ENCODE results near the gene HSPA1B. TPM values are rescaled to one million over a fixed set of nuclear protein-coding genes. Genes with fewer than 3 reads are reported as not detected.
"Not testable (repeated sequence)": the region's sequence is repeated elsewhere in the genome, so short reads cannot be mapped to it uniquely, and the experiment has no call there.

Gene HSPA1B
- total RNA-seq, 3 donors from 2014 or later (not counting 1 experiment from before 2014, with no cell fraction given): 8.5 to 112 (median 15.3) TPM

GRCh38 chr6:31805939-31806469 lies 21.5 kb upstream of the HSPA1B start:
- DNase-seq (peak in 1 of 2 donors; percentile 24), ATAC-seq (peak in 2 of 3 donors; percentile 5 to 6)
- H3K27me3 Mint-ChIP-seq (ENCODE audit: low read depth in 2 of 2): no peaks in the 10 kb centered on the region
- peak overlapping the region; percentile 91 to 92 for H3K27ac Mint-ChIP-seq
- intact Hi-C loops (cut with micrococcal nuclease): loop anchor here (1.0 kb wide), 1 partner anchor 11 kb away; the partner anchor contains the start of gene VARS1
- WGBS (ENCODE audit: insufficient coverage): 15% methylated on average over 6 of the region's 7 CpGs
- peaks cover 15% of the 10 kb centered on the region in 2 donors for H3K4me1 Mint-ChIP-seq
- peak overlapping the region; percentile 88 for H3K4me3 Mint-ChIP-seq
- peak overlapping the region; percentile 80 for H3K27ac ChIP-seq (ENCODE audit: low read length)
- peaks cover 18% of the 10 kb centered on the region for H3K4me1 ChIP-seq (ENCODE audit: control insufficient read depth, insufficient read depth, low read length)
- H3K27me3 ChIP-seq (ENCODE audit: control insufficient read depth, insufficient read depth, low read length): no peaks in the 10 kb centered on the region
- H3K9me3 Mint-ChIP-seq: no peaks in the 10 kb centered on the region
- H3K36me3 ChIP-seq (ENCODE audit: control insufficient read depth, insufficient read depth, low read length): peaks cover 5% of the 10 kb centered on the region
- TF ChIP-seq, protein P1, sequence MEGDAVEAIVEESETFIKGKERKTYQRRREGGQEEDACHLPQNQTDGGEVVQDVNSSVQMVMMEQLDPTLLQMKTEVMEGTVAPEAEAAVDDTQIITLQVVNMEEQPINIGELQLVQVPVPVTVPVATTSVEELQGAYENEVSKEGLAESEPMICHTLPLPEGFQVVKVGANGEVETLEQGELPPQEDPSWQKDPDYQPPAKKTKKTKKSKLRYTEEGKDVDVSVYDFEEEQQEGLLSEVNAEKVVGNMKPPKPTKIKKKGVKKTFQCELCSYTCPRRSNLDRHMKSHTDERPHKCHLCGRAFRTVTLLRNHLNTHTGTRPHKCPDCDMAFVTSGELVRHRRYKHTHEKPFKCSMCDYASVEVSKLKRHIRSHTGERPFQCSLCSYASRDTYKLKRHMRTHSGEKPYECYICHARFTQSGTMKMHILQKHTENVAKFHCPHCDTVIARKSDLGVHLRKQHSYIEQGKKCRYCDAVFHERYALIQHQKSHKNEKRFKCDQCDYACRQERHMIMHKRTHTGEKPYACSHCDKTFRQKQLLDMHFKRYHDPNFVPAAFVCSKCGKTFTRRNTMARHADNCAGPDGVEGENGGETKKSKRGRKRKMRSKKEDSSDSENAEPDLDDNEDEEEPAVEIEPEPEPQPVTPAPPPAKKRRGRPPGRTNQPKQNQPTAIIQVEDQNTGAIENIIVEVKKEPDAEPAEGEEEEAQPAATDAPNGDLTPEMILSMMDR (IDR thresholded peaks at IDR 0.05): no peak
- H3K9me3 ChIP-seq (ENCODE audit: control insufficient read depth, insufficient read depth, low read length): no peaks in the 10 kb centered on the region
- H3K36me3 Mint-ChIP-seq: no peaks in the 10 kb centered on the region
- peak overlapping the region; percentile 77 for H3K4me3 ChIP-seq (ENCODE audit: low read length)

DNA sequence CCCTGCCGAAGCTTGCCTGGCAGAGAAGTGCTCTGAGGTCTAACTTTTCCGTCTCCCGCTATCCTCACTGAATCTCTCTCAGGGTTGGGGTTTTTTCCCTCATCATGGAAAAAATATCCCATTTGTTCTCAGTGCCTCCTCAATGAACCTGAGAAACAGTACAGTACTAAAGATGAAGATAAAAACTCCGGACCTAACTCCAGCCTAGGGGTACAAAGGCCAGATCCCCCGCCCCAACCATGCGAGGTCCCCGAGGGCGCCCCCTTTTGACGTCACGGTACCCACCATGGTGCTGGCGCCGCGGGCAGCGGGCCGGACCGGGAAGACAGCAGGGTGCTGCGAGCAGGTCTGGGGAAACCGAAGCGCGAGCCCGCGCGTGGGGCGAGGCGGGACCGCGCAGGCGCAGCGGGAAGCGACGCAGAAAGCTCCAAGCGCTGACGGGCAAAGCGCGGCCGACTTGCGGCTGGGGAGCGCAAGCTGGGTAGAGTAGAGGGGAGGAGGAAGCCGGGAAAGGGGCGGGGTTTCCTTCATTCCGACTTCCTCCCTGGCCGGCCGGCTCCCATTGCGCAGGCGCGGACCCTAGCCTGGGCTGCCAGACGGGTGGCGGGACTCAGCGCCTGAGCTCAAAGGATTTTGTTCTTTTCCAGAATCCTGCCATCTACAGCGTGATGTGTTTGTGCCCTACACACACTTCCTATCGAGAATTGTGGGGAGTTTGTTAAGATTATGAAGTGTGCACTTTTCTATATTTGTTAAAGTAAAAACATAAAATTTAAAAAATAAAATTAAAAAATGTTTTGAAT lies 20.9 kb upstream of the HSPA1B start, which contains the start of gene LSM2:
TSS of gene LSM2 (minus strand) at position 497 of the 803 bp plus-strand sequence. CDS start at position 288, 209 bp downstream.
- Mint-ChIP-seq H3K9me3 (no peaks in the 10 kb centered on the region), H3K27me3 (ENCODE audit: low read depth in 2 of 2) (no peaks in the 10 kb centered on the region), H3K36me3 (no peaks in the 10 kb centered on the region), H3K4me3 (peak within 1 kb of the TSS; percentile 88), H3K27ac (peak within 1 kb of the TSS; percentile 91 to 92), H3K4me1 (peaks cover 15% of the 10 kb centered on the region in 2 donors)
- intact Hi-C loops (cut with micrococcal nuclease): loop anchor here (1.0 kb wide), 1 partner anchor 11 kb away; the partner anchor contains the start of gene VARS1
- peak; percentile 98 to 99 (median 98) for ATAC-seq
- peak; percentile 93 to 99 for DNase-seq
- H3K27me3 ChIP-seq (ENCODE audit: control insufficient read depth, insufficient read depth, low read length): no peaks in the 10 kb centered on the region
- peak within 1 kb of the TSS; percentile 77 for H3K4me3 ChIP-seq (ENCODE audit: low read length)
- H3K27ac ChIP-seq (ENCODE audit: low read length): peak within 1 kb of the TSS; percentile 80
- H3K9me3 ChIP-seq (ENCODE audit: control insufficient read depth, insufficient read depth, low read length): no peaks in the 10 kb centered on the region
- H3K4me1 ChIP-seq (ENCODE audit: control insufficient read depth, insufficient read depth, low read length): peaks cover 18% of the 10 kb centered on the region
- peaks cover 8% of the 10 kb centered on the region for H3K36me3 ChIP-seq (ENCODE audit: control insufficient read depth, insufficient read depth, low read length)
- WGBS (ENCODE audit: insufficient coverage): under 1% methylated on average over 49 of the region's 51 CpGs
- TF ChIP-seq, protein P1 (IDR thresholded peaks at IDR 0.05): no peak

GRCh38 chr6:31808599-31808998 lies 18.9 kb upstream of the HSPA1B start:
- intact Hi-C loops (cut with micrococcal nuclease); ATAC-seq; H3K27me3 ChIP-seq (ENCODE audit: control insufficient read depth, insufficient read depth, low read length); H3K36me3 ChIP-seq (ENCODE audit: control insufficient read depth, insufficient read depth, low read length); H3K9me3 Mint-ChIP-seq; DNase-seq; H3K36me3 Mint-ChIP-seq; H3K27ac Mint-ChIP-seq; H3K4me3 Mint-ChIP-seq; H3K9me3 ChIP-seq (ENCODE audit: control insufficient read depth, insufficient read depth, low read length); H3K27ac ChIP-seq (ENCODE audit: low read length); H3K4me3 ChIP-seq (ENCODE audit: low read length); H3K27me3 Mint-ChIP-seq (ENCODE audit: low read depth in 2 of 2): not testable (repeated sequence)
- H3K4me1 ChIP-seq (ENCODE audit: control insufficient read depth, insufficient read depth, low read length): peaks cover 18% of the 10 kb centered on the region
- peaks cover 15 to 16% of the 10 kb centered on the region in 2 donors for H3K4me1 Mint-ChIP-seq
- 97% methylated on average over 9 of the region's 10 CpGs for WGBS (ENCODE audit: insufficient coverage)

DNA sequence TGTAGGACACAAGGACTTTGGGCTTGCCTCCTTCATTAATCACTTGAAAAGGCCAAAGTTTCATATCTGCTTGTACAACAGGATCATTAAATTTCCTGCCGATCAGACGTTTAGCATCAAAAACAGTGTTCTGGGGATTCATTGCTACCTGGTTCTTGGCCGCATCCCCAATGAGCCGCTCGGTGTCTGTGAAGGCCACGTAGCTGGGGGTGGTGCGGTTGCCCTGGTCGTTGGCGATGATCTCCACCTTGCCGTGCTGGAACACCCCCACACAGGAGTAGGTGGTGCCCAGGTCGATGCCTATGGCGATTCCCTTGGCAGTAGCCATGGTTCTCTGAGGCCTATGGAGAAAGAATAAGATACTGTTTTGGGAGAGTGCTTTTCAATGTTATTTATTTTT lies 15.9 kb upstream of the HSPA1B start:
- H3K36me3 Mint-ChIP-seq: no peaks in the 10 kb centered on the region
- DNase-seq: no peak
- TF ChIP-seq, protein P1 (IDR thresholded peaks at IDR 0.05): no peak
- intact Hi-C loops (cut with micrococcal nuclease): no loop called here
- ATAC-seq: no peak
- no peaks in the 10 kb centered on the region for H3K9me3 Mint-ChIP-seq
- peaks cover 12 to 18% of the 10 kb centered on the region in 2 donors for H3K4me1 Mint-ChIP-seq
- H3K27ac Mint-ChIP-seq: no peak overlapping the region
- H3K27me3 Mint-ChIP-seq (ENCODE audit: low read depth in 2 of 2): no peaks in the 10 kb centered on the region
- Histone ChIP-seq H3K27me3 (ENCODE audit: control insufficient read depth, insufficient read depth, low read length) (no peaks in the 10 kb centered on the region), H3K4me3 (ENCODE audit: low read length) (no peak overlapping the region), H3K4me1 (ENCODE audit: control insufficient read depth, insufficient read depth, low read length) (peaks cover 17% of the 10 kb centered on the region), H3K36me3 (ENCODE audit: control insufficient read depth, insufficient read depth, low read length) (peaks cover 6% of the 10 kb centered on the region), H3K9me3 (ENCODE audit: control insufficient read depth, insufficient read depth, low read length) (no peaks in the 10 kb centered on the region), H3K27ac (ENCODE audit: low read length) (no peak overlapping the region)
- no peak overlapping the region for H3K4me3 Mint-ChIP-seq
- WGBS (ENCODE audit: insufficient coverage): 97% methylated on average over 12 of the region's 12 CpGs
